Measurements from ENCODE around the gene CD320.
A peak's percentile ranks its signal among the peaks of the same experiment; 100 is the strongest.
"Not testable (repeated sequence)": the region's sequence is repeated elsewhere in the genome, so short reads cannot be mapped to it uniquely, and the experiment has no call there.

Gene CD320

DNA sequence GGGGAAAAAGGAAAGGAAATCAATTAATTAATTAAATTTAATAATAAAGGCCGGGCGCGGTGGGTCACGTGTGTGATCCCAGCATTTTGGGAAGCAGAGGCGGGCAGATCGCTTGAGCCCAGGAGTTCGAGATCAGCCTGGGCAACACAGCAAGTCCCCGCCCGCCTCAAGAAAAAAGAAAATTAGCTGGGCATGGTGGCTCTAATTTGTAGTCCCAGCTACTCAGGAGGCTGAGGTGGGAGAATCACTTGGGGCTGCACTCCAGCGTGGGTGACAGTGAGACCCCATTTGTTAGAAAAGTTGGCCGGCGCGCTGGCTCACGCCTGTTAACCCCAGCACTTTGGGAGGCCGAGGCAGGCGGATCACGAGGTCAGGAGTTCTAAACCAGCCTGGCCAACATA, 733 bp upstream of the CD320 start:
- DNase-seq (ENCODE audit: low spot score) = no peak

DNA sequence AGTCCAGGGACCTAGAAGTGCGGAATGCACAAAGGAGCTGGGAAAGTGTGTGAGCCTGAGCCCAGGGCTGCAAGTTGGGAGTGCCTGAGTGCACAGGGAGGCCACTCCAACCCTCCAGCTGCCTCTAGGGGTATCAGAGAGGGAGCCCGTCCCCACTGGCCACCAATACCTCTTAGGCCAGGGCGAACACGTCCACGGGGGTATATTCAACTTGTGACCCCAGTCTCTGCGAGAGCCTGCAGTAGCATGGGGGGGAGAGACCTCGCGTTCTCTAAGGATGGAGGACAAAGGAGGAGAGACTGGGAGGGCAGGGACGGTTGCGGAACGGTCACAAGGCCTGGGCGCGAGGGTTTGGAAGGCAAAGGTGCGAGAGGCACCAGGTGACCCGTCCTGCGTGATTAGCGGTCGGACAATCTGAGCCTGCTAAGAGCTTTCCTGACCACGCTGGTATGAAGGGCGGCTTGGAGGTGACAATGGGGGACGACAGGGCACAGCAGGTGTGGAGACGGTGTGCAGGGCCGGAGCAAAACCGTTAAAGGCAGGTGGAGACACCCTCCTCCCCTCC, 676 bp downstream of the CD320 start:
- no peak for DNase-seq (ENCODE audit: low spot score)

DNA sequence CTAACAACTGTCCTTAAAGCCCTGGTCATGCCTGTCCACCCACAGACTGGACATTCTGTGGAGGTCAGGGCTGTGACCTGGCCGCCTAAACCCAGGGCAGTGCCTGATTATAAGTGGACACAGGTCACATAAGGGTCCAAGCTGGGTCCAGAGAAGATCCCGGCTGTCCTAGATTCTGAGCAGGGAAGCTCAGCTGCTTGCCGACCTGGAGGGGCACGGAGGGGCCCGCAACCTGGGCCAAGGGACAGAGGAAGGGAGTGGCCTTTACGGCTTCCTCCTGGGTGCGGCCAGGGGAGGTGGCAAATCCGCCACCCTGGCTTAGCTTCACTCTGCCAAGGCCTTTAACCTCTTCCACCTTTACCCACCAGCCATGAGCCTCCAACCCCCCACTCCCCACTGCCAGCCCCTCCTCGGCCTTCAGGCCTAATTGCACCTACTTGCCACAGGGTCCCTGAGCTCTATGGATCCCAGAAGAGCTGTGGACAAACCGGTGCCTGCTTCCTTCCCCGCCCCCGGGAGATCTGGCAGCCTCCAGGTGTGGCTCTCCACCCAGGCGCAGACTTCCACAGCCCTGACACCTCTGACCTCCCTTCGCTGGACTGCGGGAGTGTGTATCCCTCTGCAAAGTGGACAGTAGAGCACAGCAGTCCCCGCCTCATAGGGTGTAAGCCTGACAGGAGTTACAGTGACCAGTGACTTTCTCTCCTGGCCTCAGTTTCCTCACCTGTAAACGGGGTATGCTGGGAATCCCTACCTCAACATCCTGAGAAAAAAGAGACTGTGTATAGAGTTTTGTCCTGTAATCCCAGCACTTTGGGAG, 1.7 kb downstream of the CD320 start:
- DNase-seq (ENCODE audit: low spot score) = no peak

DNA sequence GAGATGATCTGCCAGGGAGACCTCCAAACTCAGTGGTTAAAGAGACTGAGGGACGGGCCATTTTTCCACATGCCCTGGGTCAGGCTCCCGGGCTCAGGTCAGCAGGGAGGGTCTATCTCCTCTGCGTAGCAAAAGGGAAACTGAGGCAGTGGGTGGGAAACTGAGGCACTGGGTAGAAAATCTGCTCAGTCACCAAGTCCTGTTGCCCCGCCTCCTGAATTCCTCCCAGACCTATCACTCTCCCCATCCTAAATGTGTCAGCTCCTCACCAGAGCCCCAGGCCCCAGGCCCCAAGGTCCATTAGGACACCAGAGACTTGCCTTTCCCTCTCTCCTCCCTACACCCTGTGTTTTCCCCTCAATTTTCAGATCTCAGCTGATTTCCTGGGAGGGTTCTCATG, 2.4 kb downstream of the CD320 start:
- DNase-seq (ENCODE audit: low spot score) = no peak

DNA sequence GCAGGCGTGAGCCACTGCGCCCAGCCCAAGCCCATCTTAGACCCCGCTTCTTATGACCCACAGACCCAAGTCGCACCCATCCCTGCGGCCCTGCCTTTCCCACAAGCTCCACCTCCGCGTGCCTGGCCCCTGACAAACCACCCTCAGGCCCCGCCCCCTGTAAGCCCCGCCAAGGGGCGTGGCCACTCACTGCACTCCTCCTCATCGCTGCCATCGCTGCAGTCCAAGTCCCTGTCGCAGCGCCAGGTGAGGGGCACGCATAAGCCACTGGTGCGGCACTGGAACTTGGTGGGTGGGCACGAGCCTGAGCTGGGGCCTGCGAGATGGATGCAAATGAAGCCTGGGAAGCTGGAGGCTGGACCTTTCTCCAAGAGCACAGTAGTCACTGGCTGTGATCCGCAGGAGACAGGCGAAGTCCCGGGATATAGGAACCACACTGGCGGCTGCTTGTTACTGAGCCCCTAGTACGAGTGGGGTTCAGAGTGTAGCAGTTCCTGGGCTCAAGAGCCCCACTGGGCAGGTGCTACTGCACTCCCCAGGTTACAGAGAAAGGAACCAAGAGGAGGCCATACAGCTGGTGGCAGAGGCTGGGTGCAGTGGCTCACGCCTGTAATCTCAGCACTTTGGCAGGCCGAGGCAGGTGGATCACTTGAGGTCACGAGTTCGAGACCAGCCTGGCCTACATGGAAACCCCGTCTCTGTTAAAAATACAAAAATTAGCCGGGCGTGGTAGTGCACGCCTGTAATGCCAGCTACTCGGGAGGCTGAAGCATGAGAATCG, 3.1 kb downstream of the CD320 start:
- no peak for DNase-seq (ENCODE audit: low spot score)

DNA sequence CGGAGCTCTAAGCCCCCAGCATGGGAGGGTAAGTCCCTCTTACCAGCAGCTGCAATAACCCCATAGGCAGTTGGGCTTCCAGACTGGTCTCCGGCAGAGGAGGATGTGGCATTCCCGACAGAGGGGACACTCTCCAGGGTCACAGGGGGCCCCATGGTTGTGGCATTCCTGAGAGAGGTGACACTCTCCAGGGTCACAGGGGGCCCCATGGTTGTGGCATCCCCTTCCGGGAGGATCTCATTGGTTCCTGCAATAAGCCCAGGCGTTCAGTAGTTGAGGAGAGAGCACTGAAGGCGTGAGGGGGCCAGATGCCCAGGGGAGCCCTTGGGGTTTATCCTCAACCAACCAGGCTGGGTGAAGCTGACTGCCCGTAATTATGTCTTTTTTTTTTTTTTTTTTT, 5.4 kb downstream of the CD320 start:
- no peak for DNase-seq (ENCODE audit: low spot score)

DNA sequence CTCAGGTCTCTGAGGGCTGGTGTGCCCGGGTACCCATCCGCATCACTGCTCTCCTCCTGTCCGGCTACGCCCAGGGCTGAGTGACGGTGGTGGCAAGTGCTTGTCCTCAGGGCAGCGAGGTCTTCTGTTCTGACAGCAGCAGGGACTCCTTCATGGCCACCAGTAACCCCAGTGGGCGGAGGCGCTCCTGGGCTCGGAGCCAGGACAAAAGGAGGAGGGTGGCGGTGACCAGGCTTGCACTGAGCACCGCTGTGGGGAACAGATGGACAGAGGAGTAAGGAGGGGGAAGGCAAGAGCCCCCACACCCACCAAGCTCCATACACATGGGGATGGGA, 5.8 kb downstream of the CD320 start:
- DNase-seq (ENCODE audit: low spot score) = no peak

DNA sequence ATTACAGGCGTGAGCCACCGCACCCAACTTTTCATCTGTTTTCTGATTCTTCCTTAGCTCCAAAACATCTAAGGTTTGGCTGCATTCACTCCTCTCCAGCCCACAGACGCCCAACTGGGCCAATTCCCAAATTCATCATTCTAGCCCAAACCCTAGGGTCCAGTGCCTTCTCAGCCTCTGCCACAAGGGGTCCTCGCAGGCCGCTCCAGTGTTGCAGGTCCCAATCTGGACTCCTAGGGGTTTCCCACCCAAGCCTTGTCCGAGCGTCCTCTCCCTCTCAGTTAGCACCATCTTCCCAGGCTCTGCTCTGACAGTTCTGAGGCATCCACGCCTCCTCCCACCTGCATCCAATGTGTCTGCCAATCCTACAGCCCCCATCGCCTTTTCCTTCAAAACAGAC, 16.8 kb downstream of the CD320 start:
- DNase-seq (ENCODE audit: low spot score) = not testable (repeated sequence)

DNA sequence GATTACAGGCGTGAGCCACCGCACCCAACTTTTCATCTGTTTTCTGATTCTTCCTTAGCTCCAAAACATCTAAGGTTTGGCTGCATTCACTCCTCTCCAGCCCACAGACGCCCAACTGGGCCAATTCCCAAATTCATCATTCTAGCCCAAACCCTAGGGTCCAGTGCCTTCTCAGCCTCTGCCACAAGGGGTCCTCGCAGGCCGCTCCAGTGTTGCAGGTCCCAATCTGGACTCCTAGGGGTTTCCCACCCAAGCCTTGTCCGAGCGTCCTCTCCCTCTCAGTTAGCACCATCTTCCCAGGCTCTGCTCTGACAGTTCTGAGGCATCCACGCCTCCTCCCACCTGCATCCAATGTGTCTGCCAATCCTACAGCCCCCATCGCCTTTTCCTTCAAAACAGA, 31.6 kb downstream of the CD320 start:
- DNase-seq (ENCODE audit: low spot score) = not testable (repeated sequence)

DNA sequence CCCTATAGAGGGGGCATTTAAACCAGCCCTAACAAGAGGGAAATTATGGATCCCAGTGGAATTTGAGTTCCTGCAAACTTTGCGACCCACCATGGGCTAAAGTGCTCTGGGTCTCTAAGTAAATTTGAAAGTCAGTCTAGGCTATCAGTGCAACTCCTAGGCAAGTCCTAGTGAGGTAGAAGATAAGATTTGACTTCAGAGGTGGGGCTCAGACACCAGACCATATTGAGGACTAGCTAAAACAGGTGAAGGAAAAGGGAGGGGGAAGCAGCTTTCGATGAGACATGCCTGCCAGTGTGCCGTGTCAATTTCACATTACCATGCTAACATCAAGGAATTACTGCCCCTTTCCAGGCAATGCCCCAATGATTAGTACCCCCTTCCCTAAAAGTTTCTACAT, 38.4 kb downstream of the CD320 start:
- no peak for DNase-seq (ENCODE audit: low spot score)

DNA sequence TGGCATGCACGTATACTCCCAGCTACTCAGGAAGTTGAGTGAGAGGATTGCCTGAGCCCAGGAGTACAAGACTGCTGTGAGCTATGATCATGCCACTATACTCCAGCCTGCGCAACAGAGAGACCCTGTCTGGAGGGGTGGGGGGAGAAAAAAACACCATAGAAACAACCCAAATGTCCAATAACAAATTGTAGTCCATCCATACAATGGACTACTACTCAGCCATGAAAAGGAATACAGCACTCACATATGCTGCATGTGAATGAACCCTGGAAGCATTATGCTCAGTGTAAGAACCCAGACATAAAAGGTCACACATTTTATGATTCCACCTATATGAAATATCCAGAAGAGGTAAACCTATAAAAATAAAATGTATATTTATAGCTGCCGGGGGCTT, 42.3 kb downstream of the CD320 start:
- no peak for DNase-seq (ENCODE audit: low spot score)

DNA sequence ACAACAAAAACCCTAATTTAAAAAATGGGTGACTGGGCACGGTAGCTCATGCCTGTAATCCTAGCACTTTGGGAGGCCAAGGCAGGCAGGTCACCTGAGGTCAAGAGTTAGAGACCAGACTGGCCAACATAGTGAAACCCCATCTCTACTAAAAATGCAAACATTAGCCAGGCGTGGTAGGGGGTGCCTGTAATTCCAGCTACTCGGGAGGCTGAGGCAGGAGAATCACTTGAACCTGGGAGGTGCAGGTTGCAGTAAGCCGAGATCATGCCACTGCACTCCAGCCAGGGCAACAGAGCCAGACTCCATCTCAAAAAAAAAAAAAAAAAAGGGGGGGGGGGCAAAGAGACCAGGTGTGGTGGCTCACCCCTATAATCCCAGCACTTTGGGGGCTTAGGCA, 43.9 kb downstream of the CD320 start:
- DNase-seq (ENCODE audit: low spot score) = not testable (repeated sequence)

DNA sequence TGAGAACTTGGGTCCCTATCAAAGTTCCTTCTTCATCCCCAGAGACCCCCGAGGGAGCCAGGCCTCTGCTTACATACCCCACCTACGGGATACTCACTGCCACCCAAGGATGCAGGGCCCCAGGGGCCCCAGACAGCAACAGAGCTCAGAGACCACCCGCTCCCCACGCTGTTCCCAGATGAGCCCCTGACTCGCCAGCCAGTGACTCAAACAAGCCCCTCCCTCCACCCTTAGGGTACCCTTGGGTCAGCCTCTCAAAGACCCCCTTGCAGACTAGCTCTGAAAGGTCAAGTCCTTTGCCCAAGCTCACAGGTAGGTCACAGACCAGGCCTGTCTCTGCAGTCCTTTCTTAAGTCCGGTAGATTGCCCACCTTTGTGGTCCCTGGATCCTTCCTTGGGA, 45.7 kb downstream of the CD320 start:
- no peak for DNase-seq (ENCODE audit: low spot score)

DNA sequence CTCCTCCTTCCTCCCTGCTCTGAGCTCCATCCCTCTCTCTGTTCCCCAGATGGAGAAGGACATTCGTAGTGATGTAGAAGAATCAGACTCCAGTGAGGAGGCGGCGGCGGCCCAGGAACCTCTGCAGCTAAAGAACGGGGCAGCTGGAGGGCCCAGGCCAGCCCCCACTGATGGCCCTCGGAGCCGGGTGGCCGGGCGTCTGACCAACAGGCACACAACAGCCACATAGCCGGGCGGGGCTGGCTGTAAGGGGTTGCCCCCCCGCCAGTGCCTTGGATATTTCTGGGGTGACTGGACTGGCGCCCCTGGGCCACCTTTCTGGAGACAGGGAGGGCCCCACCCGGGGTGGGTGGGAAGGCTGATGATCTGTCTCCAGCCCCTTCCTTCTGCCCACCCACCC, 46.3 kb downstream of the CD320 start:
- DNase-seq (ENCODE audit: low spot score) = peak; percentile 1

DNA sequence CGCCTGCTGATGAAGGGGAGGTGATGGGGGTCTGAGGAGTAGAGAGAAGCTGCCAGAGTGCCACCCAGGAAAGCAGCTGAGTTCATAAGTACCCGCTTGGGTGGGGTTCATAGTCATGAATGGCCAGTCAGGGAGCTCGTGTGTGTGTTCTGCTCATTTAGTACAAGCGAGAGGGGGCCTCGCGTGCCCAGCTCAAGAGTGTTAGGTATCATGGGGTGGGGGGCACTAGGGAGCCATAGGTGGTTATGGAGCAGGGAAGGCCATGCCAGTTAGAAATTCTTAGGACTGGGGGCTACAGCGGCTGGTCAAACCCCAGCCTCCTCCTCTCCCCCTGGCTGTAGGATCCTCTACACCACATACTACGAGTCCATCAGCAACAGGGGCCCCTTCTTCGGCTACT, 46.8 kb downstream of the CD320 start:
- DNase-seq (ENCODE audit: low spot score) = peak; percentile 1

DNA sequence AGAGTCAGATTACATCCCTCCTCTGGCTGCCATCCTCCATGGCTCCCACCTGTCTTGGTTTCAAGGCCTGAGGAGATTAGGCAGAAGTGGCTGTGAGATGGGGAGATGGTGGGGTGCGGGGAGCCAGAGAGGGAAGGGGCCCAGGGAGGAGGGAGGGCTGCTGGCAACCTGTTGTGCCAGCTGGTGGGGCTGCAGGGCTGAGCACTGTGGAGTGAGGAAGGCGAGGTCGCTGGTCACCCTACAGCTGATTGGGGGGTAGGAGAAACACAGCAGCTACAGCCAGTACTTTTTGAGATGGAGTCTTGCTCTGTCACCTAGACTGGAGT, 48.3 kb downstream of the CD320 start:
- DNase-seq (ENCODE audit: low spot score) = no peak

DNA sequence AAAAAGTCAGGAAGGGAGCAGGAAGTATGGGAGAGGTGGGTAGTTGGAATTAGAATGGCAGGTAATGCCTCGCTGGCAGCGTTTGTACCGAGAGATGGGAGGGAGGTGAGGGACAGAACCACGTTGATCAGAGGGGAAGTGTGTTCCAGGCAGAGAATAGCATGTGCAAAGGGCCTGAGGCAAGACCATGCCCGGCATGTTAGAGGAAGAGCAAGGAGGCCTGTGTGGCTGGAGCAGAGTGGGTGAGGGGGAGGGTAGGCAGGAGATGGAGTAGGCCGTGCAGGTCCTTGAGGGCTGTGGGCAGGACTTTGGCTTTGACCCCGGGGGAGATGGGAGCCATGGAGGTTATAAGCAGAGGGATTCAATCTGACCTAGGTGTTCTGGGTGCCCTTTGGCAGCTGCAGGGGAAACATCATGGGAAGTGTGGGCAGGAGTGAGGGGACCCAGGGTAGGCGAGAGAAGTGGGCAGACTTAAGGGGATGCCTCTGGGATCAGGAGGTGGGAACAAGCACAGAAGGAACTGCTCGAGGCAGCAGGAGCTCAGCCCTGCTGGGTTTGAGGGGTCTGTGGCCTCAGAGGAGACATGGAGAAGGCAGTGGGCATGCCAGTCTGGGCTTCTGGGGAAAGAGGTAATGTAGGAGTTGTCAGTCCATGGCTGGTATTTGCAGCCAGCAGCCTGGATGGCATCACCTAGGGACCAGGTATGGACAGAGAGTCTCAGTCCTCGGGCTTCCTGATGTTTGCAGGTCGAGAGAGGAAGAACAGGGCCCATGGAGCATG, 48.8 kb downstream of the CD320 start:
- peak; percentile 2 for DNase-seq (ENCODE audit: low spot score)

DNA sequence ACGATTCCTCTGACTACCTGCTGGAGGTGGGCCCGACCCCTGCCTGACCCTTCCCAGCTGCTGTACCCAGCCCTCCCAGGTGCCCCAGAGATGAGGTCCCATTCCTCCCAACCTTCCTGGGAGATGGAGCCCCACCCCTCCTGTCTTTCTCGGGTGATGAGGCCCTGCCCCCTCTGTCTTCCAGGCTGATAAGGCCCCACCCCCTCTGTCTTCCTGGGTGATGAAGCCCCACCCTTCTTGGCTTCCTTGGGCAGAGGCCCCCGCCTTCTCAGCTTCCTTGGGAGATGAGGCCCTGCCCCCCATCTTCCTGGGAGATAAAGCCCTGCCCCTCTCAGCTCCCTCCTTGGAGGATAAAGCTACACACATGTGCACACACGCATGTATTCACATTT, 51.1 kb downstream of the CD320 start:
- peak; percentile 1 for DNase-seq (ENCODE audit: low spot score)

DNA sequence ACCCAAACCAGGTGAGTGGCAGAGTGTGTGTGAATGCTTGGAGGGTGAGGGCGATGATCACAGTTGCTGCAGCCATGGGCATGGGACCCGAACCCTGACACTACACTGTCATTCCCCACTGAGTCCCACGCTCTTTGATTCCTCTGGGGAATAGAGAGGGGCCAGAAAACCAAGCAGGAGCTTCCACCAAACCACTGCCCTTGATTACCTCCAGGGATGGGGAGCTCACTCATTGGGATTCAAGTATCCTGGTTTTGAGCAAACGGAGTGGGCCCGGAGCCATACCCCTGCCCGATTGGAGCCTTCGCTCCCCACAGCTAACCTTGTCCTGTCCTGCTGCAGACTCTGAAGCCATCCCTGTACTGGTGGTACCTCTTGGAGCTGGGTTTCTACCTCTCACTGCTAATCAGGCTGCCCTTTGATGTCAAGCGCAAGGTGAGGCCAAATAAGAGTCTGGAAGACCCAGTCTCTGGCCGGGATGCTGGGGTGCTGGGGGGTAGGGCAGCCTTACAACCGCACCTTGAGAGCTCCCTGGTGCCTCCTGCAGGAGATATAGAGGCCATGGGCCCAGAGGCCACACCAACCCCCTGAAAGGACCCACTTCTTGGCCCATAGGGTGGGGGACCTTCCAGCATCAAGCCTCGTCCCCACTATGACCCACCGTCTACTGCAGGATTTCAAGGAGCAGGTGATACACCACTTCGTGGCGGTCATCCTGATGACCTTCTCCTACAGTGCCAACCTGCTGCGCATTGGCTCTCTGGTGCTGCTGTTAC, 51.7 kb downstream of the CD320 start:
- DNase-seq (ENCODE audit: low spot score) = no peak

DNA sequence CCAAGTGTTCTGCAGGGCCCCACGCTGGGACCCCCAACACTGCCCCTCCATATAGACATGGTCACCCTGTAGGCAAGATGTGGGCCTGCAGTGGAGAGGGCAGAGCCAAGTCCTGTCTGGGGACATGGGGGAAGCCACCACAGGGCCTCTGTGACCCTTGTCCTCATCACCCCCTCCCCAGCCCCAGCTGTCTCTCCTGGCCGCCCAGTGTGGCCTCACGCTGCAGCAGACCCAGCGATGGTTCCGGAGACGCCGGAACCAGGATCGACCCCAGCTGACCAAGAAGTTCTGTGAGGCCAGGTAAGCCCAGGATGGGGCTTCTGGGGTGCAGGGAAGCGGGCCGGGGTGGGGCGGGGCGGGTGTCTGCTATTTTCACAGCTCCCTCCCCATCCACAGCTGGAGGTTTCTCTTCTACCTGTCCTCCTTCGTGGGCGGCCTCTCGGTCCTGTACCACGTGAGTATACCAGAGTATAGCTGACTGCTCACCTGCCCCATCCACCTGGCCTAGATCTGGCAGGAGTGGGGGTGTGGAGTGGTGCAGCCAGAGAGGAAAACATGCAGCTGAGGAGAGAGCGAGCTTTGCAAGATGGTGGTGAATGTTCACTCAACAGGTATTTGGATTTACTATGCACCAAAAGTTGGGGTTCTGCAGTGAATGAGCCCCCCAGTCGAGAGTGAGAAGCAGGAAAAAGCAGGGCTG, 52.6 kb downstream of the CD320 start:
- DNase-seq (ENCODE audit: low spot score) = peak; percentile 2

DNA sequence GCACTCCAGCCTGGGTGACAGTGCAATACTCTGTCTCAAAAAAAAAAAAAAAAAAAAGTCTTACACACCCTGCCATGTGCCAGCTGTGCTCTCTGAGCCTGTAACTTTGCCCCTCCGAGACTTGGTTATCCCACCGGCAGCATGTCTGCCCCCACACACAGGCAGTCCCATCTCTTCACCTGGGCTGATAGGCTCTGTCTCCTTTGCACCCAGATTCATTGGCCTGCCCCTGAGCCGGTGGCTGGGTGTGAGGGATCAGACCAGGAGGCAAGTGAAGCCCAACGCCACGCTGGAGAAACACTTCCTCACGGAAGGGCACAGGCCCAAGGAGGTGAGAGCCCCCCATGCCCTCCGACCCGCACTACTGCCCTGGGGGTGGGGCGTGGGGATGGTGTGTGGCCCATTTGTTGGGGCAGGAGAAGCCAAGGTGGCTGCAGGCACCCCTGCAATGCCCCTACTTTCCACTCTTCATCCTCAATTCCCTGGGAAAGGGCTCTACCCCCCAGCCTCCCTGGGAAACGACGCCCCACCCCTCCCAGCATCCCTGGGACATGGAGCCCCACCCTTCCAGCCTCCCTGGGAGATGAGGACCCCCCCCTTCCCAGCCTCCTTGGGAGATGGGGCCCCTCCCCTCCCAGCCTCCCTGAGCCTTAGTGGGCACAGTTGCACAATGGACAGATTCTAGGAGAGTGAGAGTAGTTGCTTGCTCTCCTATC, 53.7 kb downstream of the CD320 start:
- DNase-seq (ENCODE audit: low spot score) = peak; percentile 1

Measured in AG08395 (cell line).